A172 (cell line): ENCODE measurements around the gene SH3GL1. TPM values are rescaled to one million over a fixed set of nuclear protein-coding genes. Genes with fewer than 3 reads are reported as not detected.

Experiments
- DNase-seq: peaks from one replicate; pipeline ENCODE4 v3.0.0-alpha.2; 2015; ENCODE audit warnings: low spot score
- total RNA-seq: library from RNA; depleted of rRNA; stranded (reverse); fragments of >200 nt; shearing (Covaris generic); gene quantifications from 2 replicates; pipeline ENCODE4 v1.2.3, GENCODE V29; 2014

The SH3GL1 gene
- total RNA-seq, 1 experiment from 2014 or later: 94.0 TPM

- DNase-seq: no peak
These were observed 31.7 kb upstream of the SH3GL1 start for GRCh38 chr19:4431808-4432674.

- DNase-seq: no peak
These were observed 30.9 kb upstream of the SH3GL1 start for GRCh38 chr19:4431296-4431695.

- DNase-seq: no peak
These were observed 30.4 kb upstream of the SH3GL1 start for GRCh38 chr19:4430760-4431159.

GRCh38 chr19:4429771-4430171, 29.4 kb upstream of the SH3GL1 start:
- no peak for DNase-seq

- no peak for DNase-seq
These were observed 28.9 kb upstream of the SH3GL1 start for GRCh38 chr19:4429256-4429655.

GRCh38 chr19:4428326-4428975, 28.1 kb upstream of the SH3GL1 start:
- no peak for DNase-seq

GRCh38 chr19:4425537-4425936, 25.2 kb upstream of the SH3GL1 start:
- DNase-seq: no peak

- no peak for DNase-seq
These were observed 23.2 kb upstream of the SH3GL1 start for GRCh38 chr19:4423416-4424126.

GRCh38 chr19:4416268-4416667, 15.9 kb upstream of the SH3GL1 start:
- no peak for DNase-seq

- DNase-seq: no peak
These were observed 15.0 kb upstream of the SH3GL1 start for GRCh38 chr19:4415352-4415751.

- DNase-seq: no peak
These were observed 14.5 kb upstream of the SH3GL1 start for GRCh38 chr19:4414800-4415321.

- DNase-seq: no peak
These were observed 13.9 kb upstream of the SH3GL1 start for GRCh38 chr19:4414144-4414799.

GRCh38 chr19:4413588-4413987, 13.2 kb upstream of the SH3GL1 start:
- no peak for DNase-seq

- no peak for DNase-seq
These were observed 9.0 kb upstream of the SH3GL1 start for GRCh38 chr19:4409123-4409933.

GRCh38 chr19:4406626-4407025, 6.3 kb upstream of the SH3GL1 start:
- no peak for DNase-seq

- no peak for DNase-seq
These were observed 5.6 kb upstream of the SH3GL1 start for GRCh38 chr19:4405977-4406376.

GRCh38 chr19:4403005-4403761, 2.8 kb upstream of the SH3GL1 start:
- no peak for DNase-seq

- peak; percentile 100 for DNase-seq
These were observed 2.0 kb upstream of the SH3GL1 start, which contains the start of gene CHAF1A for GRCh38 chr19:4402171-4403004. Gene CHAF1A (plus strand): TSS chr19:4402640. CDS start chr19:4402763, 123 bp downstream.

- no peak for DNase-seq
These were observed 1.4 kb upstream of the SH3GL1 start for GRCh38 chr19:4401769-4402170.
